CD4-positive, alpha-beta memory T cell (primary cell): ENCODE data around the gene TMCC3. TPM values are rescaled to one million over a fixed set of nuclear protein-coding genes. Genes with fewer than 3 reads are reported as not detected.

ENCODE experiments used
- CTCF ChIA-PET: fragments of 350-600 bp; sonication (Branson Sonifier 250); formaldehyde crosslinking; loops from one replicate; lab custom pipeline; 2021; ENCODE audit warnings: inconsistent platforms; ENCODE audit not compliant: partially characterized antibody; lab: Charles Lee
- POLR2A ChIA-PET: fragments of 350-600 bp; sonication (Branson Sonifier 250); formaldehyde crosslinking; loops from one replicate; lab custom pipeline; 2021; ENCODE audit not compliant: partially characterized antibody; lab: Charles Lee
- DNase-seq, 5 donors: peaks; one replicate each; pipeline versions ENCODE4 v3.0.0 to v3.0.0-alpha.2; 2020 to 2022; ENCODE audit warnings: mixed read lengths in 1 of 5
- H3K27ac ChIP-seq: one replicate; pipeline ENCODE4 v1.7.0; 2013; ENCODE audit warnings: low read depth, low read length
- H3K27me3 ChIP-seq: 2 replicates; pipeline ENCODE4 v1.7.0; 2013; ENCODE audit warnings: mild to moderate bottlenecking, low read length, moderate library complexity; ENCODE audit not compliant: insufficient read depth
- H3K36me3 ChIP-seq: 2 replicates; pipeline ENCODE4 v1.7.0; 2013; ENCODE audit warnings: mild to moderate bottlenecking, low read length, moderate library complexity; ENCODE audit not compliant: insufficient read depth
- H3K4me1 ChIP-seq: 2 replicates; pipeline ENCODE4 v1.7.0; 2013; ENCODE audit warnings: mild to moderate bottlenecking, low read length, moderate library complexity; ENCODE audit not compliant: insufficient read depth
- H3K4me3 ChIP-seq, 2 donors: one replicate each; pipeline ENCODE4 v1.7.0; 2013; ENCODE audit warnings: low read length in 2 of 2, mild to moderate bottlenecking in 1 of 2
- H3K9me3 ChIP-seq, 2 donors: one replicate each; pipeline ENCODE4 v1.7.0; 2013; ENCODE audit warnings: low read length in 2 of 2, control low read depth in 1 of 2; ENCODE audit not compliant: control insufficient read depth in 1 of 2
- H3K27ac Mint-ChIP-seq, 7 donors: one replicate each; pipeline ENCODE4 v1.8.0; 2020 to 2021; ENCODE audit warnings: mixed read lengths in 7 of 7, mild to moderate bottlenecking in 6 of 7, inconsistent platforms in 3 of 7, moderate library complexity in 3 of 7
- H3K27me3 Mint-ChIP-seq, 2 donors: one replicate each; pipeline ENCODE4 v1.8.0; 2020 to 2021; ENCODE audit warnings: mixed read lengths in 2 of 2
- H3K36me3 Mint-ChIP-seq, 2 donors: one replicate each; pipeline ENCODE4 v1.8.0; 2020 to 2021; ENCODE audit warnings: mixed read lengths in 2 of 2, inconsistent platforms in 1 of 2, mild to moderate bottlenecking in 1 of 2
- H3K4me1 Mint-ChIP-seq, 4 donors: one replicate each; pipeline ENCODE4 v1.8.0; 2020 to 2021; ENCODE audit warnings: mixed read lengths in 4 of 4, mild to moderate bottlenecking in 1 of 4
- H3K4me3 Mint-ChIP-seq, 8 donors: one replicate each; pipeline ENCODE4 v1.8.0; 2020 to 2021; ENCODE audit warnings: mixed read lengths in 8 of 8, mild to moderate bottlenecking in 7 of 8, moderate library complexity in 6 of 8, inconsistent platforms in 3 of 8
- H3K9me3 Mint-ChIP-seq, 8 donors: one replicate each; pipeline ENCODE4 v1.8.0; 2020 to 2021; ENCODE audit warnings: mixed read lengths in 8 of 8, mild to moderate bottlenecking in 5 of 8, inconsistent platforms in 3 of 8, moderate library complexity in 1 of 8
- intact Hi-C: fragments of 100-400 bp; cut with micrococcal nuclease; formaldehyde crosslinking; loops from one replicate; pipeline ENCODE4 v1.15.1; 2023
- polyA plus RNA-seq, 2 donors: library from polyadenylated mRNA; unstranded; fragments of 300-500 nt; fragmentation: Illumina TruSeq; gene quantifications; one replicate each; pipeline ENCODE4 v1.2.3, GENCODE V29; 2021
- total RNA-seq, 2 experiments: library from RNA; stranded (reverse); gene quantifications; one replicate each; pipeline ENCODE4 v1.2.3, GENCODE V29; 2021

The TMCC3 gene
- total and polyA plus RNA-seq, 4 experiments from 2014 or later = 0.14 to 0.91 (median 0.30) TPM

GRCh38 chr12:94586589-94587259 lies 63.6 kb downstream of the TMCC3 start:
- Mint-ChIP-seq H3K9me3 (no peaks in the 10 kb centered on the region), H3K4me3 (no peak overlapping the region), H3K27me3 (peaks cover 0 to 8% of the 10 kb centered on the region in 2 donors), H3K36me3 (no peaks in the 10 kb centered on the region), H3K4me1 (peaks cover 0 to 4% (median under 1%) of the 10 kb centered on the region in 4 donors), H3K27ac (no peak overlapping the region)
- H3K27ac ChIP-seq = no peak overlapping the region
- intact Hi-C loops = no loop called here
- no peak overlapping the region for H3K4me3 ChIP-seq
- no peak for DNase-seq
- no peaks in the 10 kb centered on the region for H3K36me3 ChIP-seq
- no peaks in the 10 kb centered on the region for H3K4me1 ChIP-seq
- POLR2A ChIA-PET = no interaction called here
- H3K27me3 ChIP-seq = no peaks in the 10 kb centered on the region
- CTCF ChIA-PET = no interaction called here
- no peaks in the 10 kb centered on the region for H3K9me3 ChIP-seq

DNA sequence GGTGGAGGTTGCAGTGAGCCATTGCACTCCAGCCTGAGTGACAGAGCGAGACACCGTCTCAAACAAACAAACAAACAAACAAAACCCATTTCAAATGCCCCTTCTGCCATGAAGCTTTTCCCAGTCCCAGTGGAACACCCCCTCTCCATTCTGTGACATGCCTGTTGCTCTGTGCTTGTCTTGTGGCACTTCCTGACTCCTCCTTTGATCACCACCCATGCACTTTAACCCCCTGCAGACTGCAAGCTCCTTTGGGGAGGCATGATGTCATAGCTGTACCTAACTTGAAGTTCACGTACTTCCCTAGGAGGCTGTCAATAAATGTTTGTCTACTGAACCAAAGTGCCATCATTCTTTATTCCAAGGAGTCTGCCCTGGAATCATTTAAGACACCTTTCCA lies 64.7 kb downstream of the TMCC3 start:
- H3K4me3 ChIP-seq = no peak overlapping the region
- CTCF ChIA-PET = interaction anchor here (0.6 kb wide), 1 partner anchor 947 kb away, joined by 4 read pairs; no protein-coding TSS in a partner anchor
- H3K36me3 ChIP-seq = no peaks in the 10 kb centered on the region
- H3K27ac ChIP-seq = no peak overlapping the region
- no peak for DNase-seq
- Mint-ChIP-seq H3K4me1 (peaks cover 0 to 4% (median under 1%) of the 10 kb centered on the region in 4 donors), H3K27ac (no peak overlapping the region), H3K9me3 (peaks cover 0 to 2% (median 0%) of the 10 kb centered on the region in 8 donors), H3K36me3 (no peaks in the 10 kb centered on the region), H3K27me3 (peaks cover 0 to 5% of the 10 kb centered on the region in 2 donors), H3K4me3 (no peak overlapping the region)
- POLR2A ChIA-PET = no interaction called here
- intact Hi-C loops = no loop called here
- H3K4me1 ChIP-seq = no peaks in the 10 kb centered on the region
- no peaks in the 10 kb centered on the region for H3K9me3 ChIP-seq
- H3K27me3 ChIP-seq = no peaks in the 10 kb centered on the region

DNA sequence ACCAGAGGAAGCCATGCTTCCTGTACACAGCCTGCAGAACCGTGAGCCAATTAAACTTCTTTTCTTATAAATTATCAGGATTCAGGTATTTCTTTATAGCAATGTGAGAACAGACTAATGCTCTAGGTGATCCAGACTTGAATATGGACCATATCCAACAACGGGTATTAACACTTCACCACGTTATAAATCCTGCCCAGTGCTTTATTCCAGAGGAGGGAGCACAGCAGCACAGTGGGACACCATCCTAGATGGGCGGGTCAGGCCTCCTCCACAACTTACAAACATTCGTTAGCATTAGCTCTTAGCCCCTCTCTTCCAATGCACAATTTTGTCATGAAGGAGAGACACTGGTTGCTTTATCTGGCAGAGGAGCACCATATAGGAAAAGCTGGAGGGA lies 66.0 kb downstream of the TMCC3 start:
- Histone ChIP-seq H3K27ac (no peak overlapping the region), H3K4me1 (no peaks in the 10 kb centered on the region), H3K9me3 (no peaks in the 10 kb centered on the region), H3K4me3 (no peak overlapping the region), H3K27me3 (no peaks in the 10 kb centered on the region), H3K36me3 (no peaks in the 10 kb centered on the region)
- POLR2A ChIA-PET = no interaction called here
- intact Hi-C loops = no loop called here
- peaks cover 0 to 1% of the 10 kb centered on the region in 2 donors for H3K27me3 Mint-ChIP-seq
- no peaks in the 10 kb centered on the region for H3K36me3 Mint-ChIP-seq
- H3K9me3 Mint-ChIP-seq = peaks cover 0 to 2% (median 0%) of the 10 kb centered on the region in 8 donors
- no peak for DNase-seq
- no peak overlapping the region for H3K4me3 Mint-ChIP-seq
- no peak overlapping the region for H3K27ac Mint-ChIP-seq
- H3K4me1 Mint-ChIP-seq = peaks cover 0 to 4% (median under 1%) of the 10 kb centered on the region in 4 donors
- CTCF ChIA-PET = no interaction called here

GRCh38 chr12:94582591-94582990 lies 67.8 kb downstream of the TMCC3 start:
- H3K4me3 ChIP-seq = no peak overlapping the region
- H3K36me3 Mint-ChIP-seq = no peaks in the 10 kb centered on the region
- H3K27ac ChIP-seq = no peak overlapping the region

GRCh38 chr12:94575645-94576403 lies 74.5 kb downstream of the TMCC3 start:
- peaks cover 0 to 1% (median 0%) of the 10 kb centered on the region in 8 donors for H3K9me3 Mint-ChIP-seq
- Histone ChIP-seq H3K27me3 (no peaks in the 10 kb centered on the region), H3K9me3 (no peaks in the 10 kb centered on the region), H3K4me1 (no peaks in the 10 kb centered on the region), H3K36me3 (no peaks in the 10 kb centered on the region), H3K27ac (no peak overlapping the region), H3K4me3 (no peak overlapping the region)
- H3K4me3 Mint-ChIP-seq = no peak overlapping the region
- intact Hi-C loops = no loop called here
- CTCF ChIA-PET = no interaction called here
- DNase-seq = no peak
- no peaks in the 10 kb centered on the region for H3K36me3 Mint-ChIP-seq
- H3K4me1 Mint-ChIP-seq = no peaks in the 10 kb centered on the region
- H3K27ac Mint-ChIP-seq = no peak overlapping the region
- peaks cover 0 to 2% of the 10 kb centered on the region in 2 donors for H3K27me3 Mint-ChIP-seq
- POLR2A ChIA-PET = no interaction called here

More at GRCh38 chr12:94582591-94582990, 67.8 kb downstream of the TMCC3 start:
- intact Hi-C loops = no loop called here
- POLR2A ChIA-PET = no interaction called here
- Histone ChIP-seq H3K27me3 (no peaks in the 10 kb centered on the region), H3K36me3 (no peaks in the 10 kb centered on the region), H3K9me3 (no peaks in the 10 kb centered on the region), H3K4me1 (no peaks in the 10 kb centered on the region)
- CTCF ChIA-PET = no interaction called here
- Mint-ChIP-seq H3K27ac (no peak overlapping the region), H3K4me1 (peaks cover 0 to 4% (median under 1%) of the 10 kb centered on the region in 4 donors), H3K27me3 (no peaks in the 10 kb centered on the region), H3K9me3 (peaks cover 0 to 2% (median 0%) of the 10 kb centered on the region in 8 donors), H3K4me3 (no peak overlapping the region)
- no peak for DNase-seq

- DNase-seq = no peak
- no peak overlapping the region for H3K4me3 ChIP-seq
- ChIA-PET POLR2A (no interaction called here), CTCF (no interaction called here)
- no peaks in the 10 kb centered on the region for H3K9me3 ChIP-seq
- H3K27ac ChIP-seq = no peak overlapping the region
- H3K27ac Mint-ChIP-seq = no peak overlapping the region
- no peak overlapping the region for H3K4me3 Mint-ChIP-seq
- H3K9me3 Mint-ChIP-seq = peaks cover 0 to 1% (median 0%) of the 10 kb centered on the region in 8 donors
- no peaks in the 10 kb centered on the region for H3K4me1 Mint-ChIP-seq
- no peaks in the 10 kb centered on the region for H3K4me1 ChIP-seq
- H3K27me3 Mint-ChIP-seq = peaks cover 0 to 2% of the 10 kb centered on the region in 2 donors
- no peaks in the 10 kb centered on the region for H3K27me3 ChIP-seq
- intact Hi-C loops = no loop called here
- no peaks in the 10 kb centered on the region for H3K36me3 Mint-ChIP-seq
- H3K36me3 ChIP-seq = no peaks in the 10 kb centered on the region
Measured at GRCh38 chr12:94575024-94575423, 75.3 kb downstream of the TMCC3 start.

DNA sequence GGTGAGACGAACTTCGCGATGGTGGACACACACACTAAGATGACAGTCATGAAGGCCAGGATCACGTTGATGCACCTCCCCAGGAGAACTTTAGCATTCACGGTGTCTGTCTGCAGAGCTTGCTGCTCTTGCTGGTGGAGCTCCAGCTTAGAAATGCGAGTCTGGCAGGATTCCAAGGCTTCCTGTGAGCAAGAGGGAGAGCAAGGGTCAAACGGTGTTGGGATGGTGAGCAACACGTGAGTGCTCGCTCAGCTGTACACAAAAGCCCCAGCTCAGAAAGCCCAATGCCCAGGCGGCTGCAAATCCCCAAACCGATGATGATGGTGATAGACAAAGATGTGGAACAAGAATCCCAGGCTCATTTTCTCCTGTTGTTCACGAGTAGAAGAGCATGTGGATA lies 78.8 kb downstream of the TMCC3 start:
- intact Hi-C loops = no loop called here
- H3K4me1 Mint-ChIP-seq = no peaks in the 10 kb centered on the region
- Histone ChIP-seq H3K27me3 (no peaks in the 10 kb centered on the region), H3K4me3 (no peak overlapping the region), H3K9me3 (no peaks in the 10 kb centered on the region), H3K27ac (no peak overlapping the region), H3K36me3 (no peaks in the 10 kb centered on the region), H3K4me1 (no peaks in the 10 kb centered on the region)
- H3K36me3 Mint-ChIP-seq = no peaks in the 10 kb centered on the region
- H3K9me3 Mint-ChIP-seq = peaks cover 0 to 1% (median 0%) of the 10 kb centered on the region in 8 donors
- ChIA-PET POLR2A (no interaction called here), CTCF (no interaction called here)
- H3K27me3 Mint-ChIP-seq = peaks cover 6% of the 10 kb centered on the region in 2 donors
- no peak overlapping the region for H3K27ac Mint-ChIP-seq
- H3K4me3 Mint-ChIP-seq = no peak overlapping the region
- no peak for DNase-seq
